ENCODE data around the gene NUDT13. TPM values are rescaled to one million over a fixed set of nuclear protein-coding genes. Genes with fewer than 3 reads are reported as not detected.

The NUDT13 gene
- total RNA-seq, result 1 to 10 TPM; 1.1 to 4.6 (median 3.9) TPM

DNA sequence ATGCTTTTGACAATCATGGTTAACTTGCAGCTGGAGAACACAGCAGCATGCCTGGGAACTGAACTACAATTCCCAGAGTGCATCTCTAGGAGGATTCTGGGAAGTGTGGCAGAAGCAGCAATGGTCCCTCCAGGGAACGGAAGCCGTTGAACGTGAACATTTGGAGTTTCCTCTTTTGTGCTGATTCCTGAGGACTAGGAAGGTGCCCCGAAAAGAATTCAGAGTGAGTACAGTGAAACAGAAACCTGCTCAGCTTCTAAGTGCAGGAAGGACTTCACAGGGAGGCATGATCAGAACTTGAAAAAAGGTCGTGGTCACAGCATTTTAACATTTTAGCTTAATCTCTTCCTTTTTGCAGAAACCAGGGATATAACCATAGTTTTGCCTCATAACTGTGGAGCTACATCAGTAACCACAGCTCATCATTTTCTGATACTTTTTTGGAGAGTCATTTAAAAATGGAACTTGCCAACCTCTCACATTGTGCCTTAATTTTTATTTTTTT, at the start of gene NUDT13:
Gene NUDT13 (plus strand): TSS at position 111 of the 505 bp plus-strand sequence. CDS start 3,911 bp downstream, outside the sequence.
- ATAC-seq, result peak; percentile 93
- 0% methylated on average over 3 to 4 of the region's 5 CpGs for WGBS, 2 donors (ENCODE audit: low coverage in 1 of 2)
- peak; percentile 84 for TF ChIP-seq POLR2AphosphoS5 (IDR thresholded peaks at IDR 0.05)
- TF ChIP-seq POLR2A (IDR thresholded peaks at IDR 0.05), result no peak
- TF ChIP-seq EP300 (IDR thresholded peaks at IDR 0.05), result no peak
- TF ChIP-seq, protein P1, sequence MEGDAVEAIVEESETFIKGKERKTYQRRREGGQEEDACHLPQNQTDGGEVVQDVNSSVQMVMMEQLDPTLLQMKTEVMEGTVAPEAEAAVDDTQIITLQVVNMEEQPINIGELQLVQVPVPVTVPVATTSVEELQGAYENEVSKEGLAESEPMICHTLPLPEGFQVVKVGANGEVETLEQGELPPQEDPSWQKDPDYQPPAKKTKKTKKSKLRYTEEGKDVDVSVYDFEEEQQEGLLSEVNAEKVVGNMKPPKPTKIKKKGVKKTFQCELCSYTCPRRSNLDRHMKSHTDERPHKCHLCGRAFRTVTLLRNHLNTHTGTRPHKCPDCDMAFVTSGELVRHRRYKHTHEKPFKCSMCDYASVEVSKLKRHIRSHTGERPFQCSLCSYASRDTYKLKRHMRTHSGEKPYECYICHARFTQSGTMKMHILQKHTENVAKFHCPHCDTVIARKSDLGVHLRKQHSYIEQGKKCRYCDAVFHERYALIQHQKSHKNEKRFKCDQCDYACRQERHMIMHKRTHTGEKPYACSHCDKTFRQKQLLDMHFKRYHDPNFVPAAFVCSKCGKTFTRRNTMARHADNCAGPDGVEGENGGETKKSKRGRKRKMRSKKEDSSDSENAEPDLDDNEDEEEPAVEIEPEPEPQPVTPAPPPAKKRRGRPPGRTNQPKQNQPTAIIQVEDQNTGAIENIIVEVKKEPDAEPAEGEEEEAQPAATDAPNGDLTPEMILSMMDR (IDR thresholded peaks at IDR 0.05), result peak in 1 of 4 experiments; percentile 10
- peaks cover 0 to 6% of the 10 kb centered on the region in 2 donors for H3K36me3 ChIP-seq
- peak within 1 kb of the TSS; percentile 57 to 90 for H3K4me3 ChIP-seq
- H3K4me1 ChIP-seq, result peaks cover 0 to 9% (median 0%) of the 10 kb centered on the region in 3 donors
- H3K27ac ChIP-seq, result peak within 1 kb of the TSS; percentile 81 to 95 (median 84)
- no peaks in the 10 kb centered on the region for H3K27me3 ChIP-seq
- H3K9me3 ChIP-seq, result no peaks in the 10 kb centered on the region

- Histone ChIP-seq H3K36me3 (peaks cover 0 to 61% of the 10 kb centered on the region in 2 donors), H3K27ac (no peak overlapping the region), H3K27me3 (no peaks in the 10 kb centered on the region), H3K4me1 (no peaks in the 10 kb centered on the region), H3K9me3 (no peaks in the 10 kb centered on the region), H3K4me3 (no peak overlapping the region)
- 43 to 47% methylated on average over 5 of the region's 5 CpGs for WGBS, 2 donors (ENCODE audit: low coverage in 1 of 2)
- ATAC-seq, result no peak
- TF ChIP-seq EP300 (IDR thresholded peaks at IDR 0.05), result no peak
- TF ChIP-seq, protein P1 (IDR thresholded peaks at IDR 0.05), result peak in 3 of 4 experiments; percentile 32 to 37 (median 37)
- TF ChIP-seq POLR2A (IDR thresholded peaks at IDR 0.05), result no peak
Measured at GRCh38 chr10:73060738-73061635, 49.3 kb upstream of the NUDT13 start.

DNA sequence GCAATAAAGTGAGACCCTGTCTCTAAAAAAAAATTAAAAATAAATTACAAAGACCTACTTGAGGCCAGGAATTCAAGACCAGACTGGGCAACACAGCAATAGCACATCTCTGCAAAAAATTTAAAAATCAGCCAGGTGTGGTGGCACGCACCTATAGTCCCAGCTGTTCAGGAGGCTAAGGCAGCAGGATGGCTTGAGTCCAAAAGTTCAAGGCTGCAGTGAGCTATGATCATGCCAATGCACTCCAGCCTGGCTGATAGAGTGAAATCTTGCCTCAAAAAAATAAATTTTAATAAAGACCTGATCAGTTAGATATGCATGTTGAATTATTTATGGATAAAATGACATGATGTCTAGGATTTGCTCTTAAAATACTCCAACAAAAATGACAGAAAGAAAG, 48.5 kb upstream of the NUDT13 start:
- H3K27ac ChIP-seq, result no peak overlapping the region
- no peaks in the 10 kb centered on the region for H3K27me3 ChIP-seq
- no peaks in the 10 kb centered on the region for H3K9me3 ChIP-seq
- no peaks in the 10 kb centered on the region for H3K4me1 ChIP-seq
- no peak overlapping the region for H3K4me3 ChIP-seq
- TF ChIP-seq POLR2AphosphoS5 (IDR thresholded peaks at IDR 0.05) (no peak), POLR2A (IDR thresholded peaks at IDR 0.05) (no peak), EP300 (IDR thresholded peaks at IDR 0.05) (no peak)
- TF ChIP-seq, protein P1 (IDR thresholded peaks at IDR 0.05), result no peak
- WGBS, 2 donors (ENCODE audit: low coverage in 1 of 2), result 86% methylated on average over 1 of the region's 1 CpG; no CpG with 5 or more reads in 1 of the 2 donors
- ATAC-seq, result no peak
- peaks cover 0 to 63% of the 10 kb centered on the region in 2 donors for H3K36me3 ChIP-seq

DNA sequence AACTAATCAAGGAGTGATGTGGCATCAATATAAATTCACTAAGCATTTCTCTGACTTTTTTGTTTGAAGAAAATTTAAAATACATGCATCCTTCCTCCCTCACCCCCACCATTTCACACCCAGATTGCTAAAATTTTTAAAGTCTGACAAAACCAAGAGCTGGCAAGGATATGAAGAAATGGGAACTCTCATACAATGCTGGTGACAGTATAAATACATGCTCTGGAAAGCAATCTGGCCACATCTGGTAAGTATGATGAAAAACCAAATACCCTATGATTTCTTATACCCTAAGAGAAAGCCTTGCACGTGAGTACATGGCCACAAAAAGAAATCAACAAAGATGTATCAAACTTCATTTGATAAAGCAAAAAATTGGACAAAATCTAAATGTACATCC, 44.8 kb upstream of the NUDT13 start:
- TF ChIP-seq POLR2AphosphoS5 (IDR thresholded peaks at IDR 0.05), result no peak
- no peak for TF ChIP-seq POLR2A (IDR thresholded peaks at IDR 0.05)
- no peak for TF ChIP-seq EP300 (IDR thresholded peaks at IDR 0.05)
- H3K27ac ChIP-seq, result no peak overlapping the region
- peaks cover 0 to 74% of the 10 kb centered on the region in 2 donors for H3K36me3 ChIP-seq
- 71 to 100% methylated on average over 1 of the region's 1 CpG for WGBS, 2 donors (ENCODE audit: low coverage in 1 of 2)
- H3K4me3 ChIP-seq, result no peak overlapping the region
- no peak for ATAC-seq
- H3K4me1 ChIP-seq, result no peaks in the 10 kb centered on the region
- H3K9me3 ChIP-seq, result no peaks in the 10 kb centered on the region
- H3K27me3 ChIP-seq, result no peaks in the 10 kb centered on the region

DNA sequence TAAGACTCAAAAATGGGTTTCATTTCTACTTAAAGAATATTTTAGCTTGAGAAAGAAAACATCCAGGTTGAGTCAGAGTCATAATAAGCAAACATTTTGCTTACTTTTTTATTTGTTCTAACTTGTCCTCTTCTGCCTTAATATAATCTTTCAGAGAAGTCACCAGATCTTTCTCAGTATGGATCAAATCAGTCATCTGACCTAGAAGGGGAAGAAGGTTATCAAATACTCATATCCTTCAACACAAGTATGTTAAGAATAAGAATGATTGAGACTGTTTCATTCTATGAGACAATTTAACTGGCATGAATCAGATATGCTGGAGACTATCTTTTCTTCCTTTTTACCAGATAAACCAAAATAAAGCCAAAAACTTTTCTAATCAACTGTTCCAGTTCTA, 36.6 kb upstream of the NUDT13 start:
- Histone ChIP-seq H3K27ac (no peak overlapping the region), H3K4me3 (no peak overlapping the region), H3K9me3 (no peaks in the 10 kb centered on the region), H3K36me3 (peaks cover 0 to 53% of the 10 kb centered on the region in 2 donors), H3K27me3 (no peaks in the 10 kb centered on the region), H3K4me1 (peaks cover 0 to 21% (median 3%) of the 10 kb centered on the region in 3 donors)
- no peak for ATAC-seq
- TF ChIP-seq, protein P1 (IDR thresholded peaks at IDR 0.05), result no peak
- TF ChIP-seq EP300 (IDR thresholded peaks at IDR 0.05), result no peak
- no peak for TF ChIP-seq POLR2A (IDR thresholded peaks at IDR 0.05)
- no peak for TF ChIP-seq POLR2AphosphoS5 (IDR thresholded peaks at IDR 0.05)

Measured in gastroesophageal sphincter (tissue), 4 donors.